Large intestine (tissue), 3 donors: ENCODE results near the gene HOXD1. TPM values are rescaled to one million over a fixed set of nuclear protein-coding genes. Genes with fewer than 3 reads are reported as not detected.

Experiments
- DNase-seq, 2 donors: peaks; one replicate each; pipeline versions ENCODE4 v3.0.0 to v3.0.0-alpha.2; 2013
- H3K27ac ChIP-seq: one replicate; pipeline ENCODE4 v1.5.1; 2013; ENCODE audit warnings: low read length
- H3K27me3 ChIP-seq: 2 replicates; pipeline ENCODE4 v1.6.1; 2013; ENCODE audit warnings: low read length; ENCODE audit not compliant: control insufficient read depth, insufficient read depth
- H3K36me3 ChIP-seq: 2 replicates; pipeline ENCODE4 v1.6.1; 2013; ENCODE audit warnings: low read length; ENCODE audit not compliant: control insufficient read depth, insufficient read depth
- H3K4me1 ChIP-seq: one replicate; pipeline ENCODE4 v1.6.1; 2013; ENCODE audit warnings: low read length; ENCODE audit not compliant: control insufficient read depth, insufficient read depth
- H3K4me3 ChIP-seq: one replicate; pipeline ENCODE4 v1.5.1; 2013; ENCODE audit warnings: low read length
- H3K9me3 ChIP-seq: one replicate; pipeline ENCODE4 v1.6.1; 2013; ENCODE audit warnings: mild to moderate bottlenecking, low read depth, low read length, moderate library complexity; ENCODE audit not compliant: control insufficient read depth
- WGBS: methylation state at CpG from one replicate; pipeline ENCODE4 v1.1.5; 2013; ENCODE audit warnings: low lambda C conversion rate; ENCODE audit not compliant: insufficient coverage; 5-methylcytosine and 5-hydroxymethylcytosine counted together
- polyA plus RNA-seq: library from polyadenylated mRNA; unstranded; fragments of 120-200 nt; gene quantifications from one replicate; pipeline ENCODE4 v1.2.1, GENCODE V29; 2013

The HOXD1 gene
- polyA plus RNA-seq, 1 donor: 2.6 TPM

DNA sequence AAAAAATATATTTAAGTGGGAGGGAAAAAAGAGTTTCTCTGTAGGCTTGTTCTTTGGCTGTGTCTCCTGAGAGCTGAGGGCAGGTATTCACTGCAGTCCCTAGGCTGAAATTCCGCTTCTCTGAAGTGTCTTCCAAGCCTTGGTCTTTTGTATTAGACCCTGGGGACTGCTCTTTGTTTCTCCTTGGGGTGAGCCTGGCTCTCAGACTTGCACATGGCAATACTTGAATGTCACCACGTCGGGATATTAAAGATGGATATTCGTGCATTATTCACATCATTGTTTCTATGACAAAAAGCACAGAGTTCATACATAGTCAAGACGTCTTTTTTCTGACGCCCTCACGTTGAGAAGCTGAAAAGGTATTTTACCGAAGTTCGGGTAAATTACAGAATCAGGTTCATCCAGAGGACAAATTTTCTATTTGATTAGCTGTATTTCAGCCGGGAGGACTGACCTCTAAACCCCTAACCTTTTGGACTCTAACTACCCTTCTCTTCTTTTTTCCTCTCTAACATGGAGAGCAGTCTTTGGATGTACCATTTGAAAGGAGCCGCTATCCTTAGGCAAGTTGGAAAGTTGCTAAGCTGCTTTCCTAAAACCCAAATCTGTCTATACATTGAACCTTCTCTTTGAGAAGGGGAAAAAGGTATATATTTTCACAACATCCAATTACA is 33.8 kb upstream of the HOXD1 start:
- H3K4me1 ChIP-seq: no peaks in the 10 kb centered on the region
- DNase-seq: no peak
- peaks cover 6% of the 10 kb centered on the region for H3K9me3 ChIP-seq
- no peaks in the 10 kb centered on the region for H3K36me3 ChIP-seq
- H3K4me3 ChIP-seq: no peak overlapping the region
- H3K27ac ChIP-seq: no peak overlapping the region
- peaks cover 97% of the 10 kb centered on the region for H3K27me3 ChIP-seq
- WGBS: 22% methylated on average over 1 of the region's 11 CpGs

DNA sequence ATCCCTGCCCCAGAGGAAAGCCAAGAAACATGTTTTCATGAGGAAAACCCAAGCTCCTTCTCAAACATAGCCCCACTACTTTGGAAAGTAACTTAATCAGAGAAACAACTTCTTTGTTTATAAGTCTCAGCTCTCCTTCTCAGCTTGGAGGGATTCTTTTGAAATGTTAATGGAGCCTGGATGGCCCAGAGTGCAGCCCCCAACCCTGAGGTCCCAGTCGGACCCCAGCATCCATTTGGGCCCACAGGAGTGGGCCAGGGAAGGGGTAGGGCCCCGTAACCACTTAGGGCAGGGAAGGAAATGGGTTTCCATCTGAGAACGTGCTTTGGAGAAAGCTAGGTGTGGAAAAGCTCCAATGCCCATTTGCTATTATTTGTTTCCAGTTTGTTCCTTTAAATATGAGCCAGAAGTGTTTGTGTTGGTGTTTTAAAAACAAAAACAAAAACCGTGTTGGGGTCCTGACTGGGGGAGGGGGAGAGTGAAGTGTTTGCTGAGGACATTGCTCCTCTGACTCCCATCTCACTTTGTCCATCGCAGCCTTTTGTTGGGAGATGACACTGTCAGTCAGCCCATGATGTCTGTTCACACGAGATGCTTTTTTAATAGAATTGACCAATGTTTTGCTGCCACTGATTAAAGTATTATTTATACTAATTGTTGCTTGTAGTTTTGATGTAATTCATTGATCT is 33.0 kb upstream of the HOXD1 start:
- H3K9me3 ChIP-seq: peaks cover 10% of the 10 kb centered on the region
- no peaks in the 10 kb centered on the region for H3K36me3 ChIP-seq
- WGBS: no CpG with 5 or more reads among the region's 6 CpGs
- no peak overlapping the region for H3K4me3 ChIP-seq
- H3K27ac ChIP-seq: no peak overlapping the region
- no peaks in the 10 kb centered on the region for H3K4me1 ChIP-seq
- H3K27me3 ChIP-seq: peaks cover 97% of the 10 kb centered on the region
- no peak for DNase-seq

- H3K4me1 ChIP-seq: peaks cover 4% of the 10 kb centered on the region
- H3K9me3 ChIP-seq: peaks cover 8% of the 10 kb centered on the region
- 20% methylated on average over 2 of the region's 8 CpGs for WGBS
- no peak overlapping the region for H3K4me3 ChIP-seq
- peak overlapping the region; percentile 32 for H3K27ac ChIP-seq
- H3K27me3 ChIP-seq: peaks cover 97% of the 10 kb centered on the region
- H3K36me3 ChIP-seq: no peaks in the 10 kb centered on the region
- no peak for DNase-seq
Observed at GRCh38 chr2:176156301-176156806, 32.1 kb upstream of the HOXD1 start.

- no peak for DNase-seq
- Histone ChIP-seq H3K36me3 (no peaks in the 10 kb centered on the region), H3K4me3 (peak within 1 kb of the TSS; percentile 30), H3K4me1 (peaks cover 4% of the 10 kb centered on the region), H3K27me3 (peaks cover 97% of the 10 kb centered on the region), H3K9me3 (peaks cover 8% of the 10 kb centered on the region), H3K27ac (peak within 1 kb of the TSS; percentile 32)
- WGBS: no CpG with 5 or more reads among the region's 48 CpGs
Observed at GRCh38 chr2:176156807-176157498, 31.5 kb upstream of the HOXD1 start, which contains the start of gene HOXD3. HOXD3 (plus strand) TSS chr2:176157307; CDS start chr2:176169115, 11,808 bp downstream.

GRCh38 chr2:176157499-176158185 is 30.8 kb upstream of the HOXD1 start:
- Histone ChIP-seq H3K36me3 (no peaks in the 10 kb centered on the region), H3K4me3 (peak overlapping the region; percentile 30), H3K4me1 (peaks cover 4% of the 10 kb centered on the region), H3K9me3 (peaks cover 8% of the 10 kb centered on the region), H3K27ac (peak overlapping the region; percentile 14), H3K27me3 (peaks cover 97% of the 10 kb centered on the region)
- no CpG with 5 or more reads among the region's 43 CpGs for WGBS
- peak in 1 of 2 donors; percentile 65 for DNase-seq

DNA sequence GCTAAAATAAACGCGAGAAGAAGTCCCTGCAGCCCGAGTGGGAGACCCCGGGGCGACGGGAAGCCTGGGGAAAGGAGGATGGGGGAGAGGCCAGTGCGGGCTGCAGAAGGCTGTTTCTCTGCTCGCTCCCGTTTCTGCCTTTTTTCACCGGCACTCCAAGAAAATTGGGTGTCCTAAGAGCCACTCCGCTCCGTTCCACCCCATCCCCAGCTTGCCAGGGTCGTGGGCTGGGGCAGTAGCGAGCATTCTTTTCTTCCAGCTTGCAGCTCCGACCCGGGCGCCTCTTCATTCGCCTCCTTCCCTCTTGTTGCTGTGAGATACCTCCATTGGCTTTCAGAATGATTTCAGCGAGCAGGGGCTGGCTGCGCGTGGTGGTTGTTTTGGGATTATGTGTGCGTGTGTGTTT is 30.3 kb upstream of the HOXD1 start:
- H3K9me3 ChIP-seq: peaks cover 11% of the 10 kb centered on the region
- peaks cover 6% of the 10 kb centered on the region for H3K4me1 ChIP-seq
- peaks cover 98% of the 10 kb centered on the region for H3K27me3 ChIP-seq
- no CpG with 5 or more reads among the region's 22 CpGs for WGBS
- peak overlapping the region; percentile 14 for H3K27ac ChIP-seq
- no peaks in the 10 kb centered on the region for H3K36me3 ChIP-seq
- H3K4me3 ChIP-seq: peak overlapping the region; percentile 30
- no peak for DNase-seq

- no CpG with 5 or more reads among the region's 39 CpGs for WGBS
- peaks cover 100% of the 10 kb centered on the region for H3K27me3 ChIP-seq
Observed at GRCh38 chr2:176158855-176159662, 29.4 kb upstream of the HOXD1 start.

GRCh38 chr2:176159663-176160250 is 28.7 kb upstream of the HOXD1 start:
- Histone ChIP-seq H3K9me3 (peaks cover 15% of the 10 kb centered on the region), H3K4me1 (peaks cover 8% of the 10 kb centered on the region), H3K27ac (peak overlapping the region; percentile 38), H3K4me3 (no peak overlapping the region), H3K27me3 (peaks cover 100% of the 10 kb centered on the region), H3K36me3 (no peaks in the 10 kb centered on the region)
- no CpG with 5 or more reads among the region's 44 CpGs for WGBS
- no peak for DNase-seq

More at GRCh38 chr2:176158855-176159662, 29.4 kb upstream of the HOXD1 start:
- H3K4me1 ChIP-seq: peaks cover 6% of the 10 kb centered on the region
- DNase-seq: no peak
- no peaks in the 10 kb centered on the region for H3K36me3 ChIP-seq
- peaks cover 11% of the 10 kb centered on the region for H3K9me3 ChIP-seq
- H3K4me3 ChIP-seq: no peak overlapping the region
- H3K27ac ChIP-seq: no peak overlapping the region

DNA sequence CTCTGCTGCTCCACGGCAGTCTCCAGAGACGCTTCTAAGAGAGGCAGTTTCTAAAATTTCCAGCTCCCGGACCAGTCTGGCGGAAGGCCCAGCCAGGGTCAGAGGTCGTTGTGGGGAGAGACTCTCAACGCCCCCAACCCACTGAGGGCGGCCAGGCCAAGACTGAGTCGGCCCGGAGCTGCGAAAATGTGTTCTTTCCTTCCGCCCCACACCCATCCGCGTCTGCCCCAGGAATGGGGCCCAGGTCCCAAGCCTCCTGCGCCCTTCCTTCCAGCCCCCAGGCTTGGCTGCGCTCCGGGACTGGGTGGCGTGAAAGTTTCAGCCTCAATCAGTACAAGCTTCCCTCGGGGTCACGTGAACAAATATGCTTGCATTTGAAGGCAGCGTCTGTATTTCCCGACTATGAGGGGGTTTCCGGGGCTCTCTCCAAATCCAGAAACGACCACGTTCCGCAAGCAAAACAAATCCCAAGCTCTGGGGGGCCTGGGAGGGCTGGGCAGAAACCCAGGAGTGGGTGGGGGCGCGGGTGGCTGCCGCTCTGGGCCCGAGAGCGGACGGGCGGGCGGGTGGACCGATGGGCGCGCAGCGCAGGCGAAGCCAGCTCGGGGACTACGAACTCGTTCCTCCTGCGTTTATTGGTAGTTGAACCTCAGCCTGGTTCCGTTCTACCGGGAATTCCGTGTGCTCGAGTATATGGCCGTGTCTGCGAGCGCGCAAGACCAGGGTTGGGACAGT is 28.1 kb upstream of the HOXD1 start:
- WGBS: 47% methylated on average over 10 of the region's 50 CpGs
- DNase-seq: no peak
- Histone ChIP-seq H3K36me3 (no peaks in the 10 kb centered on the region), H3K27ac (peak overlapping the region; percentile 38), H3K4me3 (peak overlapping the region; percentile 13), H3K27me3 (peaks cover 100% of the 10 kb centered on the region), H3K9me3 (peaks cover 20% of the 10 kb centered on the region), H3K4me1 (peaks cover 10% of the 10 kb centered on the region)
